HG03196 (cell line): Measurements from ENCODE around the gene RBL1.

Experiments used
- ATAC-seq: cut with Tn5 transposase; IDR thresholded peaks from one replicate; pipeline ENCODE4 v1.9.1; 2021; ENCODE audit not compliant: unreplicated experiment

The RBL1 gene

DNA sequence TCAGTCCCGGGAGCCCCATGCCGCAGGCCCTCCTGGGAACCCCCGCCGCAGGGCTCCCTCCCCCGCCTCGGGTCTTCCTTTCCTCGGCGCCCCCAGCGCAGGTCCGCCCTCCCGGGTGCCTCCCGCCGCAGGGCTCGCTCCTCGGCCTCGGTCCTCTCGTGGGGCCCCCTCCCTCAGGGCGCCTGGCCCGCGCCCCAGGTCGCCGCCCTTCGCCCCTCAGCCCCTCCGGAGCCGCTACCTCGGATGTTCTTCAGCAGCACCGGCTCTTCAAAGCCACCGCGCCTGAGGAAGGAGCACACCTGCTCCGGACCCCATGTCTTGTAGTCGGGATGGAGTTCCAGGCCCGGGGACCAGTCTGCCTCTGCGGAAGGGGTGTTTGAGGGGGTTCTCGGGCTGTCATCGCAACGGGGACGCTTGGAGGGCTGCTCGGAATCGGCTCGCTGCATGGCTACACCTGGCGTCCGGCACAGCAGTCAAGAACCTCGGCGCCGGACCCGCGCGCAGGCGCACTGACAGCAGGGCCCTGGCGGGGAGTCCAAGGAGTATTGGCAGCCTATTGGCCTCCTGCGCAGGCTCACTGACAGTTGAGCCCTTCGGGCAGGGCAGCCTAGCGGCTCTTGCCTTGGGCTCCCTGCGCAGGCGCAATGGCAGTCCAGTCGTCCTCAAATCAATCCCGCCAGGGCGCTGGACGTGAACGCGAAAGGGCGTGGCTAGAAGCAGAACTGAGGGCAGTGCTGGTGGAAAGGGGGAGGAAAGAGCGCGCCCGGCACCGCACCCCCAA is 144.4 kb downstream of the RBL1 start, which contains the start of gene SAMHD1:
SAMHD1 (minus strand) TSS at position 511 of the 781 bp plus-strand sequence; CDS start at position 446, 65 bp downstream.
- ATAC-seq = peak; percentile 82

DNA sequence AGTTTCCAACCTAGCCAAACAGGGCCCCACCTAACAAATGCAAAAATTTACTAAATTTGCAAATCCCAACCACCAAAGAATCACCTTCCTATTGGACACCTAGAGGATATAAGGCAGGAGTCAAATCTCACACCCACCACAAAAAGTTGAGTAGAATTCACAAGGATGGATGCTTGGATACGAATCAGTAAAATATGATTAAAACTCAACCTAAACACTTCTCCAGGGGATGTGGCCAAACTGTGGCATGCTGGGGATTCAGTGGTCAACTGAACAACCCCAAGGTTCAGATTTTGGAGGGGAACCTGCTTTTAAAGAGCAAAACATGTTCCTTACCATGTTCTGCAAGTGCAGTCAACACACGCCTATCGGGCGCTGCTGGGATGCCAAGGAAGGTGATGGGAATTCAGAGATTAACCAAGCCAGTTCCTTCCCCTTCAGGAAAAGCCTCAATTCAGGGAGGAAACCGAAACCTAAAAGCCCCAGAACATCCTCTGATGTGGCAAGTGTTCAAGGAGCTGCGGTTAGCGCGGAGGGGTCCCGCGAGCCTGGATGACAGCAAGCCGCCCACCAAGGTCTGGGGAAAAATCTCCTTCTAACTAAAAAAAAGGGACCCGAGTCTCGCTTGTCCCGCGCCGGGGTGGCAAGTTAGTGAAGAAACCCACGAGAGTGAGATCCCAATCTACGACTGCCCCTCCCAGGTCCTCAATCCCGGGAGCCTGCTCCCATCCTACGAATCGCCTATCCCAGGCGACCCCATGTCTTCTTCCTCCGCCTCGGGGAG is 145.2 kb downstream of the RBL1 start:
- ATAC-seq = no peak
